NCI-H187 treated with DMSO at 0.1 percent for 48 hours (cell line): ENCODE results near the gene ANKRD33.

Experiments
- DNase-seq: peaks from one replicate; lab custom pipeline; 2025; lab: John Stamatoyannopoulos, UW

Gene ANKRD33

DNA sequence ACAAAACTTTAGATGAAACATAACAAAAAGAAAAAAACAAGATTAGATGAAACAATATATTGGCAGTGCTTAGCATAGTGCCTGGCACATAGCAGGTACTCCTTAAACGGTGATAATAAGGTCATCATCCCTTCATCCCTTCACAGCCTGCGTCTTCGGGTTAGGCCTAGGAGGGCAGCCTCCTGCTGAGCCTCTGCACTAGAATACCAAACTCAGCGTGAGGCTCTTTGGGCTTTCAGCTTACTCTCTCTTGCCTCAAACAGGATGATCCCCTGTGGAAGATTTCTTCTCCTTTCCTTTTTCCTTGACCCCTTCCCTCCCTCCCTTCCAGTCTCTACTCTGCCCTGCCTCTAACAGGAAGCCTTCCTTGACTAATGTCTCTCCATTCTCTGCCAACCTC, 25.0 kb upstream of the ANKRD33 start:
- DNase-seq = no peak

DNA sequence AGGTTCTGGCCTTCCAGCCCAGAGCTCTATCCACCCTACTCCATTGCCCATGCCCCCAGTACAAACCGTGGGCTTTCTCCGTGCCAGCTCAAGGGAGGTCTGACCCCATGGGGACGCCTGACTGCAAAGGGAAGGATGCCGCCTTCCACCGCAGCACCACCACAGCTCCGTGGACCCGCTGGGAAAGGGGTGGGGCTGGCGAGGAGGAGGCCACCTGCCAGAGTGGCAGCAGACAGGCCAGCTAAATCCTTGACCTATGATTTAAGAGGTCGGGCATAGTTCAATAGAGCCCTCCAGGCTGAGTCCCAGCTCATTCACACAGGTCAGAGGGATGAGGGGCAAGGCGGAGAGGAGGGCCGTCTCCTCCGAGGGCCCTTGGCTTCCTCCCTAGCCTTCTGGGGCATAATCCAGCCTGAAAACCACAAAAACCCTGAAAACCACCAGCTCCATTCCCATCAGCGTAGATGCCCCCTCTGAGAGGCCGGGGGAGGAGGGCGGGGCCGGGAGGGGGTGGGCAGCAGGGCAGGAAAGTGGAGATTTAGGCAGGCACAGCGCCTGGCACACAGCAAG, 24.5 kb upstream of the ANKRD33 start:
- DNase-seq = no peak

DNA sequence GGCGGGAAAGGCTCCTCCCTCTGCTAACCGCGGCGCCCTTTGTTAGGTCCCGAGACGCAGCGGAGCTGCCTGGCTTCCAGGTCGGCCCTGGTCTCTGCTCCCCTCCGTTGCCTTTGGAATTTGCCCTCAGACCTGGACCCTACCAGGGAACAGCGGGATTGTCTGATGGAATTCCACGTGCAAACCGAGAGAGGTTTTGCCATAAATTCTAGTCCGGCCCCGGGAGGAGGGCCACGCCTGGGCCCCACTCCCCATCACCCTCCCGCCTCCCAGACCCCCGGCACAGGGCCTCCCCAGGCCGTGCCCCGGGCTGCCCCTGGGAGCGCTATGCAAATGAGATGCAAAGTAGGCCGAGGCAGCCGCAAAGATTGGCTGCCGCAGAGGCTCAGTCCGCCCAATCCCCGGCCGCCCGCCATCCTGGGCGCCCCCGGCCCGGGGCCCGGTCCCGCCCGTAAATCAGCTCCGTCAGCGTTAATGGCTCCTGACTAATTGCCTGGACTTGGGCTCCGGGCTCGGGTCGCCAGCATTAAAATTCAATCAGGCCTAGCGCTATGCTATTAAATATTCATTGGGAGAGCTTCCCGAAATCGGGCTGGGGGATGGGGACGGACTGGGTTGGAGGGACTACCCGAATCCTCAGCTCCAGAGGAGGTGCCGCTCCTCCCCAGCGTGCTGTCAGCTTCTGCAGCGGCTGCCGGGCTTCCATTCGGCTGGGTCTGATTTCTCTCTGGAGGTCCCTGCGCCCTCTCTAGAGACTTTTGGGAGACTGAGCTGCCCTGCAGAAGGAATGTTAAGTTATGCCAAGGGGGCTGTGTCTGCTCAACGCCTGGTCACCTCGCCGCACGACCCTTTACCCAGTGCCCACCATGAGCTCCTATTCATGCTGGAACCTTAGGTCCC, 23.7 kb upstream of the ANKRD33 start:
- DNase-seq = no peak

DNA sequence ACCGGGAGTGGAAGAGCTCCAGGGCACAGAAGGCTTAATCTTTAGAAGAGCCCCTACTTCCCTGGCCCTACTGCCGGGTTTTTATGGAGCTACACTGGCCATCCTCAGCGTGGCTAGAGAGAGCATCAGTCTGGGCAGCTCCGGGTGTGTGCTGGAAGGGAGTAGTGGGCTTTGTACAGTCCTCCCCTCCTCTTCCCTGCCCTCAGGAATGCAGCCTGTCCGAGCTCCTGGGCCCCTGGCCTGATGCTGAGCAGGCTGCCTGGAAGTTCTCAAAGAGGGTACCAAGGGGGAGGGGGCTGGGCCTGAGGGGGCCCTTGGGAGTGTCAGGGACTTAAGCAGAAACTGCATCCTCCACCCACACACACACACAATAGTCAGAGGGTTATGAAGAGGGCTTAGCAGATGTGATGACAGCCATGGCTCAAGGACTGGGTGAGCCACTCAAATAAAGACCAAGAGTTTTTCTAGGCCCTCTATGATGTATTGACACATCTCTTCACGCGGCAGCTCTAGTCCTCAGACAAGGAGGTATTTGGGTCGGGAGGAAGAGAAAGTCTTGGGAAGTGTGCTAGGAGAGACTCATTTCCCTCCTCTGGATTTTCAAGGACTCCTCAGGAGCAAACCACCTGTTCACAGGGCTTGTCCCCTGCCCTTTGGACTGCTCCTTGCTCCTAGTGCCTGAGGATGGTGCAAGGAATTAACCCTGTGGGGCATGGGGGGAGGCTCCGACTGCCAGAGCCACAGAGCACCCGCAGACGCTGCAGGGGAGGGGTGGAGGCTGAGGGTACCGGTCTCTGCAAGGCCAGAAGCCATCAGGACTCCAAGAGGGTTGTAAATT, 22.9 kb upstream of the ANKRD33 start:
- DNase-seq = no peak

DNA sequence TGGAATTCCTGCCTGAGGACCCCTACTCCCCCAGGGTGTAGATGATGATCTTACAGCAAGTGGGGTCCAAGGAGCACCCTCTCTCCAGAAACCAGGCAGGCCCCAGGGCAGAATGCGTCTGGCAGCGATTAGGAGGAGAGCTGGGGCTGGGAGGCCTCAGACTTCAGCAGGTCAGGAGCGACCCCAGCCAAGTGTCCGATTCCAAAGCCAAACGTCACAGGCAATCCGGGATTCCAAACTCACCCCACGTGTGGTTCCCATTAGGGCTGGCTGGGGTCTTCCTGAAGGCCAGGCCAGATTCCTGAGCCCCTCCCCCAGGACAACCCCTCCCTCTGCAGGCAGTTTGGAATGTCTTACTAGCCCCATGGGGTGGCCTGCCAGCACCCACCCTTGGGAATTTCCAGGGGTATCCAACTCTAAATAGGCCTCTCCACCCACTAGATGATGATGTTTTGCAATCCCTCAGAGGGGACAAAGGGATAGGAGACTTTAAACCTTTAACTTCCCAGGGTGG, 22.1 kb upstream of the ANKRD33 start:
- no peak for DNase-seq

DNA sequence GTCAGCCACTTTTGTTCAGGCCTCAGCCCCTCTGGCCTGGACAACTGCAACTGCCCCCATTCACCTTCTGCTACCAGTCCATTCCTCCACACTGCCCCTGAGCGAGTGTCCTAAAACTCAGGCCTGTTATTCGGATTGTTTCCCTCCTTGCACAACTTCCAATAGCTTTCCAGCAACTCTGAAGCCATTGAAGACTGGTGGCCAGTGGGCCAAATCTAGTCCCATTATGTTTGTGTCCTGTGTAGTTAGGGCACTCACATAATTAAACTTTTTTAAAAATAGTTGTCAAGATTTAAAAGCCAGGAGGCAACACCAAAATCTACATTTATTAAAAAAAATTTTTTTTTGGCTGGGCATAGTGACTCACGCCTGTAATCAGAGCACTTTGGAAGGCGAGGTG, 21.6 kb upstream of the ANKRD33 start:
- DNase-seq = no peak

DNA sequence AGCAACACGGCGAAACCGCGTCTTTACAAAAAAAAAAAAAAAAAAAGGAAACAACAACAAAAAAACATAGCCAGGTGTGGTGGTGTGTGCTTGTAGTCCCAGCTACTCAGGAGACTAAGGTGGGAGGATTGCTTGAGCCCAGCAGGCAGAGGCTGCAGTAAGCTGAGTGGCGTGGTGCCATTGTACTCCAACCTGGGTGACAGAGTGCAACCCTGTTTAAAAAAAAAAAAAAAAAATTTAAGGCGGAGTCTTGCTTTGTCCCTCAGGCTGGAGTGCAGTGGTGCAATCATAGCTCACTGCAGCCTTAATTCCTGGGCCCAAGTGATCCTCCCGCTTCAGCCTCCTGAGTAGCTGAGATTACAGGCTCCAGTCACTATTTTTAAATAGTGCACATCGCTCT, 21.1 kb upstream of the ANKRD33 start:
- DNase-seq = no peak

DNA sequence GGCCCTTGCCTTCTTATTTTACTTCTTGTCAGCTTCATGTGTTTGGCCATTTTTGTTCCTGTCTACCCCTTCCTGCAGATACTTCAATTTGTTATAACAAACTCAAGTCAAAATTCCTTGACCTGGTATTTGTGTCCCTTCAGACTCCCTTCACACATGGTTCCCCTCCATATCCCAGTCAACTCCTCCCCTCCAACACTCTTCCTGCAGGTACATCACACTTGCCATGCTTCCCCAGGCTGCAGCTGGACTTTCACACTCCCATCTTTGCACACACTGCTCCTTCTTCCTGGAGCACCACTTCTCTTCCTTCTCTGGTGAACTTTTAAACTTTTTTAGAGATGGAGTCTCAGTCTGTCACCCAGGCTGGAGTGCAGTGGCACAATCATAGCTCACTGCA, 20.5 kb upstream of the ANKRD33 start:
- DNase-seq = no peak

DNA sequence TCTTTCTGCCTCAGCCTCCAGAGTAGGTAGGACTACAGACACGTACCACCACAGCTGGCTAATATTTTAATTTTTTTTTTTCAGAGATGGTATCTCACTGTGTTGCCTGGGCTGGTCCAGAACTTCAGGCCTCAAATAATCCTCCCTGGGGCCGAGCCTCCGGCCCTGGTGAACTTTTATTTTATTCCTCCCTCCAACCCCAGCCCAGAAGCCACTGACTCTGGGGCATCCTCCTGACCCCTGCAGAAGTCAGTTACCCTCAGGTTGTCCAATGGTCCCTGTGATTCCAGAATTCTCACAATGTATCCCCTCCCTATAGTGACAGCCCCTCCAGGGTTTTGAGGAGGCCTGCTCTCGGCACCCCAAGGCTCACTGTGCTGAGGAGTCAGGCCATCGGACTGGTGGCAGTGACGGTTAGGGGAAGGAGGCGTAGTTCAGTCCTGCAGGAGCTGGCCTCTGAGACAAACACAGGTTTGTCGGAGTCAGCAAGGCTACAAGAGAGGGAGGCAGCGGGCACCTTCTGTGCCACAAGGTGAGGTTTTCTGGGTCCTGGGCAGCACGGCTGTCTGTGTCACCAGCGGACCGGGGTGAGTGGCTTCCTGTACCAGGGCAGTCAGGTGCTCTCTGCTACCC, 20.0 kb upstream of the ANKRD33 start:
- no peak for DNase-seq

DNA sequence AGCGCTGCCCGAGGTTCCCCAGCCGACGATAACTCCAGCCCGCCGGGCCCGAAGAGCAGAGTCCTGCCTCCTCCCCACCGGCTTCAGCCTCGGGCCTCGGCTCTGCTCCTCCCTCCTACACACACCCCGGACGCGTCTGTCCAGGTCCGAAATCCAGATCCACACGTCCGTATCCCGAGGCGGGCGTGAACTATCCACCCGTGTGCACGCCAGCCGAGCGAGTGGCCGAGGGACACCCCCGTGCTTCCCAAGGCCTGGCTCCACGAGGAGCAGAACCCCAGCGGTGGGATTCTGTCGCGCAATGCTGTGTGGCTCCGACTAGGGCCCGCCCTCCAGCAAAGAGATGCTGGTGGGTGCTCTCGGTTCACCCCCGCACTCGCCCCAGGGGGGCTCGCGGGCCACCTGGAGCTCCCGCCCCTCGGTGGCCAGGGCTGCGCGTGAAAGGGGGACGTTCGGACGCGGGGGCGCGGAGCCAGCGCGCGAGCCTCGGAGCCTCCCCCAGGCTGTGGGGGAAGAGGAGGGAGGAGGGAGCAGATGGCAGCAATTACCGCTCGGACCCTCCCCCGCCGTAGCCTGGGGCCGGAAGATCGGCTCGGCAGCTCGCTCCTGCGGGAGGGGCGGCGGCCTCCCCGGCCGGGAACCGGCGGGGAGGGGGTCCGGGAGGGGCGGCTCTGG, 18.9 kb upstream of the ANKRD33 start:
- no peak for DNase-seq

DNA sequence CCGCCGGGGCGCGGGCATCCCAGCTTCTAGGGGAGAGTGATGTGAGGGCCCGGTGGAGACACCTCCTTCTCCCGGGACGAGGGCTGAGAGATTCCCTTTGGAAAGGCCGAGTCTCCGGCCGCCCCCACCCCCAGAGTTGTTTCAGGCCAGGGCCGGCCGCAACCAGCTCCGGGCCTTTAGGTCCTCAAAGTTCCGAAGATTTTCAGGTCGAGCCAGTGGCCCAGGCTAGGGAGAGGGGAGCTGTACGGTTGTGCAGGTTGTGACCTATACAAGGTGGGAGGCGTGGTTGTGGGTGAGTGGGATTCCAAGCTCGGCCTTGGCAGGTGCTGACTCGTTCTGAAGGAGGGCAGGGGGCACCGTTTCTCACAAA, 18.4 kb upstream of the ANKRD33 start:
- DNase-seq = no peak

DNA sequence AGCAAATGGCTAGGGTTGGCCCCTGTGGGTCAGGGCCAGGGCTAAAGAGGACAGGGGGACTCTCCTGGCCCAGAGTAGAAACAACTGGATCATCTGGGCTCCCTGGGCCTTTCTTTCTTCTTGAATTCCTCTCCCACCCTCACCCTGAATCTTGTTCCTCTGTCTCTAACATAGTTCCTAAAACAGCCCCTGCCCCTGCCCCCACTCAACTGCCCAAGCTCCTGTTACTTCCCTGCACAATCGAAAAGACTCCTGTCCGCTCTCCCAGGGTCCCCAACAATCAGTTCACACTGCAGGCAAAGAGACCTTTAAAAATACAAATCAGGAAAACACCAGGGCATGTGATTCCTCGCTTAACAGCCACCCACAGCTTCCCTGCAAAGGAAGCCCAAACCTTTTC, 18.0 kb upstream of the ANKRD33 start:
- no peak for DNase-seq

DNA sequence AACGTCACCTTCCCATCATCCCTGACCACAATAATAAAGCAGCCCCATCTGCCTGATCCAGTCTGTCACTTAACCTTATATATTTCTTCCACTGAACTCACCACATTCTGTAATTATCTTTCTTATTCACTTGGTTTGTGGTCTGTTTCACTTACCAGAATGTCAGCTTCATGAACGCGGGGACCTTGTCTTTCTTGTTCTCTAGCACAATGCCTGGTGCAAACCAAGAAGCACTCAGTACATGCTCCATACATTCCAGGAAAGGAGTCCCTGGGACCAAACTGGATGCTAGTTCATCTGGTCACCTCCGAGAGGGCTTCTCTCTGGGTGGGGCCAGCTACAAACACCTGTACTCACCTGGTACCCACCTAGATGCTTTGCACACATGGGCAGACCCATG, 17.4 kb upstream of the ANKRD33 start:
- no peak for DNase-seq

DNA sequence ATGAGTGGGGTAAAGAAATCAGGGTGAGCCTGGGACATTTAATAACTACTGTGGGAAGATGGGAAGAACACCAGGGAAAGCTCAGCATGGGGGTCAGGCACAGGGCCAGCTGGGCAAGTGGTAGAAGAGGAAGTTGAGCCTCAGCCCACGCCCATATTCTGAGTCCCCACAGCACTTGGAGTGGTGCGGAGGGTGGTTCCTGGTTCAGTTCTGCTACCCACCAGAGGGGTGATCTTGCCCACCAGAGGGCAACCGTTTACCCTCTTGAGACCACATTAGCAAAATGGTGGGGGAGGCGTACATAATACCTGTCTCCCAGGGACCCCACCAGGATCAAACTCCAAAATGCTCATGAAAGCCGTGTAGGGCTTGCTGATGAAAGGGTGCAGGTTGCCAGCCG, 16.8 kb upstream of the ANKRD33 start:
- DNase-seq = no peak

DNA sequence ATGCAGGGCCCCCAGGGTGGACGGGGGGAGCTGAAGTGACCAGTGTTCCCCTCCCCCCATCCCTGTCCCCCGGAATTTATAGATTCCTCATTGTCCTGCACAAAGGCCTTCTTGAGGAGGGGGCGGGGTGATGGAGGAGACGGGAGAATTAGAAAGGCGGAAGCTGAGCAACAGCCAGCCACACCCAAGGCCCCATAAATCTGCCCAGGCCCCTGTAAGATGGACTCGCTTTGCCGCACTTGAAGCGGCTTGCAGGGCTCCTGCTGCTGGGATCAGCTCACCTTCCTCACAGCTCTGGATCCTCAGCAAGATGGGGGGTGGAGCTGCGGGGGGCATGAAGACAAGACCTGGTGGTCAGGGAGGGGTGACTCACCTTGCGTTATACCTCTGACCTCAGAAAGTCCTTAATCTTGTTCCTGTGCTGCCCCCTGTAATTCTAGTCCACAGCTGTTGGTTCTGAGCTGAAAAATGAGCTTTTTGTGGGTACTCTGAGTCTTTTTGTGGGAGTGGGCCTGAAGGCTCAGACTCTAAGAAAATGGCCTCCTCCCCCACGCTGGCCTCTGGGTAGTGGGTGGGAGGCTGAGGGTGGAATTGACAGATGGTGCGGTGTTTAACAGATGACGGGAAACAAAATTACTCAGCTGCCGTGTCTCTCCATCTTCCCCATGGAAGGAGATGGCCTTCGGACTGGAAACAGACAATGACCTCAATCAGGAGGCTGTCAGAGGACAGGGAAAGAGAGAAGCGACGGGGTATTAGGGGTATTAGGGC, 15.8 kb upstream of the ANKRD33 start:
- DNase-seq = no peak

DNA sequence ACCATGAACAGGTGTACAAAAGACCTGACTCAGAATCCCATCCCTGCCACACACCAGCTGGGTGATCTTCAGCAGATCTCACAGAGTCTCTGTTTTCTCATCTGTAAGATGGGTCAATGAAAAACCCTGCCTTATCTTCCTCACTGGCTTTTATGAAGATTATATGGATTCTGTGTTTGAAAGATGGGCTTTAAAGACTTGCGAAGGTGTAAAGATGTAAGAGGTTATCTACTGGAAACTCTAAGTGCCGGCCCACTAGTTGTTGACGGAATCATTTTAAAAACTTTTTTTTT, 15.3 kb upstream of the ANKRD33 start:
- no peak for DNase-seq

DNA sequence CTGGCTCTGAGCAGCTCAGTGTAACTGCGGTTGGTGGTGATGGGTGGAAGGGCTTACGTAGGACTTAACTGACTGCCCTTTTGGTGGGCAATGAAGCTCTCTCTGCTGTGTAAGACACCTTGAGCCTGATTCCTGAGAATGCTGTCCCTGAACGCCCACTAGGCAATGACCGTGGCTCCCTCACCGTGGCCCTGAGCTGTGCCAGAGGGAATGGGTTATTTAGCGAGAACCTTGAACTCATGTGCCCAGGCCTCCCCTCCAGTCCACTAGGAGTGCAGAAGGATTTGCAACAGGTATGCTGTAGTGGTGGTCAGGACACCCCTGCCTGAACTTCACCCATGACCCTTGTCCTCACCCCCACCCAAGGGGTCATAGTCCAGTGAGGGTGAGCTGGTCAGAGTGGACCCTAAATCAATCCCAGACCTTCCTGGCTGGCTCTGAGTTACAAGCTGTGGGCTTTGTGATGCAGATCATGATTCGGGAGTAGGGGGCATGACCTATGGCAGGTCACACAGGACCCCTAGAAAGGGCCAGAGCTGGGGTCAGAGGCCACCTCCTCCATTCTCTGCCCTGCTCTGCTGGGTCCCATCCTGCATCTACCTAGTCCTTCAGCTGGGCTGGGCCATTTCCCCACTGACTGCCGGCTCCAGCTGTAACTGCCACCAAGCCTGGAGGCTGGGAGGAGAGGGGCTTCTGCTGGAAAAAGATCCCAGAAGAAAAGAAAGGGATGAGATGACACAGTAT, 14.5 kb upstream of the ANKRD33 start:
- DNase-seq = no peak

DNA sequence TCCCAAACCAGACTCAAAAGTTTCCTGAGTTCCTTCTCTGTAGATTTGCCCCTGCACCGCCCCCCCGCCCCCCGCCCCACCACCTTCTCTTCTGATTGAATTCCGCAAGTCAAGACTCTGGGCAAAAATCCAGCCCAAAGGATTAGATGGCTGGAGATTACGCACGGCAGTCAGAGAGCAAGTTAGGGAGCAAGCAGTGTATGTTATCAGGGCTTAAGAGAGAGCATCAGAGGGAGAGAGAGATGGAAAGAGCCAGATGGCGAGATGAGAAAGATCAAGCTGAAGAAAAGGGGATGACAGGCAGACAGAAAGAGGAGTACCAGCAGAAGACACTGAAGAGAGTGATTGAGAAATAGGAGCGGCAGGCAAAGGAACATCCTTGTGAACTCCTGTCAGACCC, 13.9 kb upstream of the ANKRD33 start:
- no peak for DNase-seq

DNA sequence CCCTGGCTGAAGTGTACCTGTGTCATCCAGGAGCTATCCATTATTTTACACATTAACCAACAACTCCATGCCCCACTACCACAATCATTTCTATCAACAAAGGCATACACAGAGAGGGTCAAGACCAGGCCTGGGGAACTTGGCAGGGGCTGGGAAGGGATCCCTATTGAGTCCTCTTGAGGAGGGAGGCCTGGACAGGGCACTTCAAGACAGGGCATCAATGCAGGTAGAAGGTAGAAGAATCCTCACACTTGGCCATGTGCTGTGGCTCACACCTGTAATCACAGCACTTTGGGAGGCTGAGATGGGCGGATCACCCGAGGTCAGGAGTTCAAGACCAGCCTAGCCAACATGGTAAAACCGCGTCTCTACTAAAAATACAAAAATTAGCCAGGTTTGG, 13.4 kb upstream of the ANKRD33 start:
- DNase-seq = no peak

DNA sequence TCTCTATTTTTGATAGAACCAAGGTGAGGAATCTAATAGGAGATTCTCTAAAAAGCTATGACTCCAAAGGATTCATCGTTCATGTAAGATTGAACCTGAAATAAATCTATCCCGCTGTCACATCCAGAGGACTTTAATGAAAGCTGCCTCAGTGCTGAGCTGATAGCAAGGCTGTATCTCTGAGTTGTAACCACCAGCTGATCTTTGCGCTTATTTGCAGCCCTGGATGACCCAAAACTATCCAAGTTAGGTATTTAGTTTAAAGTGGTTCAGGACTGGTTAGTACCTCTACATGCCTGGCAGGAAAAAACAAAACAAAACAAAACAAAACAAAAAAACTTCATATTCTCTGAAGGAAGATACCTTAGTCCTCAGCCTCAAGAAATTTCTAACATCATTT, 8.8 kb upstream of the ANKRD33 start:
- DNase-seq = no peak

DNA sequence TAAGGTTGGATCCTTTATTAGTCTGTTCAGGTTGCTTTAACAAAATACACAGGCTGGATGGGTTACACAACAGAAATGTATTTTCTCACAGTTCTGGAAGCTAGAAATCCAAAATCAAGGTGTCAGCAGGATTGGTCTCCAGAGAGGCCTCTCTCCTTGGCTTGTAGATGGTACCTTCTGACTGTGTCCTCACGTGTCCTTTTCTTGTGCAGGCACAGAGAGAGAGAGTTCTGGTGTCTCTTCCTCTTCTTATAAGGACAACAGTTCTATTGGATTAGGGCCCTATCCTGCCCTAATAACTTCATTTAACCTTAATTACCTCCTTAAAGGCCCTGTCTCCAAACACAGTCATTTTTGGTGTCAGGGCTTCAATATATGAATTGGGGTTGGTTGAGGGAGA, 4.6 kb upstream of the ANKRD33 start:
- no peak for DNase-seq
